Omental fat pad (tissue), 4 donors: ENCODE results near the gene ARMC8. TPM values are rescaled to one million over a fixed set of nuclear protein-coding genes. Genes with fewer than 3 reads are reported as not detected.

Source experiments
- ATAC-seq: fragments of 150-250 bp; one replicate; pipeline ENCODE4 v1.9.1; 2016; ENCODE audit warnings: mild to moderate bottlenecking, moderate library complexity; ENCODE audit not compliant: low FRiP score
- DNase-seq: peaks from one replicate; pipeline ENCODE4 v3.0.0-alpha.2; 2019; ENCODE audit warnings: low spot score
- CTCF ChIP-seq, 3 donors: fragments of 450-650 bp; IDR thresholded peaks; one replicate each; pipeline ENCODE4 v1.5.1; 2016 to 2017; ENCODE audit warnings: antibody characterized with exemption in 3 of 3, mild to moderate bottlenecking in 3 of 3, moderate library complexity in 2 of 3
- total RNA-seq, 4 donors: library from RNA; depleted of rRNA; stranded (reverse); fragments of >200 nt; gene quantifications; one replicate each; pipeline ENCODE4 v1.1.0, GENCODE V29; 2016

Gene ARMC8
- total RNA-seq, 4 donors from 2014 or later: 61.5 to 121 (median 95.3) TPM

- no peak for TF ChIP-seq CTCF (IDR thresholded peaks at IDR 0.05)
- DNase-seq (no peak), ATAC-seq (no peak)
Measured at GRCh38 chr3:138336454-138336999, 149.4 kb downstream of the ARMC8 start.

GRCh38 chr3:138338244-138338643 is 151.1 kb downstream of the ARMC8 start:
- no peak for DNase-seq
- ATAC-seq: no peak
- TF ChIP-seq CTCF (IDR thresholded peaks at IDR 0.05): no peak

GRCh38 chr3:138338811-138339210 is 151.7 kb downstream of the ARMC8 start:
- TF ChIP-seq CTCF (IDR thresholded peaks at IDR 0.05): no peak
- DNase-seq (no peak), ATAC-seq (no peak)

GRCh38 chr3:138340511-138340910 is 153.4 kb downstream of the ARMC8 start:
- DNase-seq (no peak), ATAC-seq (no peak)
- no peak for TF ChIP-seq CTCF (IDR thresholded peaks at IDR 0.05)

GRCh38 chr3:138344754-138345153 is 157.7 kb downstream of the ARMC8 start:
- DNase-seq: no peak
- TF ChIP-seq CTCF (IDR thresholded peaks at IDR 0.05): no peak

More at GRCh38 chr3:138344754-138345153, 157.7 kb downstream of the ARMC8 start:
- ATAC-seq: no peak

Other genes starting within 250 kb of the ARMC8 start
- gene CLDN18, start 177.1 kb upstream of the ARMC8 start, total RNA-seq: not detected
- 10 to 100 TPM; 14.6 to 38.7 (median 30.0) TPM for gene DZIP1L, start 71.7 kb upstream of the ARMC8 start, total RNA-seq
- not detected for gene A4GNT, start 54.9 kb upstream of the ARMC8 start, total RNA-seq
- 10 to 100 TPM in 3 of 4 donors, 1 to 10 TPM in 1; 7.2 to 13.1 (median 11.7) TPM for gene DBR1, start 12.4 kb upstream of the ARMC8 start, total RNA-seq
- under 1 TPM in 1 of 4 donors, not detected in 3; 0.48 TPM for gene NME9, start 142.6 kb downstream of the ARMC8 start, total RNA-seq
- gene MRAS, start 161.3 kb downstream of the ARMC8 start, total RNA-seq: 100 to 1,000 TPM in 3 of 4 donors, 10 to 100 TPM in 1; 63.1 to 210 (median 106) TPM
- 1 to 10 TPM in 2 of 4 donors, under 1 TPM in 1, not detected in 1; 0.75 to 2.3 (median 1.5) TPM for gene ESYT3, start 247.3 kb downstream of the ARMC8 start, total RNA-seq